Measurements from ENCODE around the gene DROSHA.

Gene DROSHA

DNA sequence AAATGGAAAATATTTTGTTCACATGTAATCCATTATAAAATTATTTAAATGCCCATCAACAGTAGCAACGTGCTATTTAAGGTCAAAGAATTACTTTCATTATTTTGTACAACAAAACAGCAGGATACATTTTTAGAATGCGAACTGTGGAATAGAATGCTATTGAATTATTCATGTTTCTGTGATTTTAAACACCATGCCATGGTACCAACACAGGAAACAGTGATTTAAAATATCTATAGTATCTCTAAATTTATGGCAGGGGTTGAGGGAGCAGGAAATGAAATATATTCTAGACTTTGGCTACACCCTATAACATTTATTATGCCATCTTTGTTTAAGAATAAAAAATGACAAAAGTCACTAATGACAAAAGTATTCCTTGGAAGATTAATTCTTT is 62.4 kb downstream of the DROSHA start:
- DNase-seq: no peak

DNA sequence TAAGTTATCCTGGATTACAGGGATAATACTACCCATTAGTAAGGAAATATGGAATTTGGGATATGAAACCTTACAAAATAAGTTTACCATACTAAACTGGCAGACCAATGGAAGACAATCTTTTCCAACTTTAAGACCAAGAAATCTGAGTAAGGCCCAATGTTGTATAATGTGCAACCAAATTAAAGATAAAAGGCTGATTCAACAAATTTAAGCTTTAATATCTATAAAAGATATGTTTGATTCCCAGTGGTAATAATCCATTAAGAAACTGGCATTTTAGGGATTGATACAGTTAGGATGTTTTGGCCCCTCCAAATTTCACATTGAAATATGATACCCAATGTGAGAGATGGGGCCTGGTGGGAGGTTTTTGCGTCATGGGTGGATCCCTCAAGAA is 66.6 kb downstream of the DROSHA start:
- DNase-seq: no peak

DNA sequence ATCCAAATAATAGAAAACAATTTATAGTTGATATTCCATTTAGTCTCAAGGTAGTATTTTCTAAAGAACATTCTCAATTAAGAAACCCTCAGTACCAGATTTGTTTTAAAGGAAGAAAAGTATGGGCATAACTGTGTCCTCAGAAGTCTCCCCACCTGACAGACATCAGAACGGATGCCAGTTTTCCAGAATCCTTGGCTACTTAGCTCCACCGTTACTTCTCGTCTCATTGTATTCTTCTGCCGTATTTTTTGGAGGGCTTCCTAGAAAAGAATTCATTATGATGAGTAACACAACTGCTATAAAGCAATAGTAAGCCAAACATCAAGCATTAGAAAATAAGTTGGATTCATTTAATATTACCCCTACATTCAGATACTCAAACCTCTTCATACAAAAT is 67.8 kb downstream of the DROSHA start:
- DNase-seq: no peak

DNA sequence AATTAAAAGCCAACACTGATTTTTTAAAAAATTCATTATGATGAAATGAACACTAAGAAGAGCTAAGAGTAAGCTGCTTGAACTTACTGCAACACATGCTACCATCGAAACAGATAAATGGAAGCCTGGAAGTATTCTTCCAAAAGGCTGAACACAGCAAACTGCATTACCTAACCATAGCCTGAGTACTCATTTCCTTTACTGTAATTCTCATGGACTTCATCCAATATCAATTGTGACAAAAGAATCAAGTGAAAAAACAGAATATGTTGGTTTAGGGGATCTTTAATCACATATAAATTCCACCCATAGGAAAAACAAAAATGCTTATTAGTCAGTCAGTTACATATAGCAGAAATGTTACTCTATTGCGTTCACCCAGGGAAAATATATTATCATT is 68.5 kb downstream of the DROSHA start:
- no peak for DNase-seq

DNA sequence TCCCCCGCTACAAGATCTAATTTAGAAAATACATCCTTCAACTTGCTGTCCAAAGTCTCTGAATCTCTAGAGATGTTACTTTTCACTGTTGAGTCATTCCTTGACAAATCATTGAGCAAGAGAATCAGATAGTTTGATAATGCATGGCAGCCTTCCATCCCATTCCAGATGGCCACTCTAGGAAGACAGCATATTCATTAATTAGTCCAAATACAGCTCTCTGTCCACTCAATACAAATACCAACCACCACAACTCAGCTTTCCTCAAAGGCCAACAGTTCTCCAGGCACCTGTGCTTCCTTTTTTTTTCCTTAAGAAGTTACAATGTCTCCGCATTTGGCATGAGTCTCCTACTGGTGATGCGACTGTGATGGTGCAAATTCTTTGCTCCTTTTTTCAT is 72.3 kb downstream of the DROSHA start:
- DNase-seq: no peak

DNA sequence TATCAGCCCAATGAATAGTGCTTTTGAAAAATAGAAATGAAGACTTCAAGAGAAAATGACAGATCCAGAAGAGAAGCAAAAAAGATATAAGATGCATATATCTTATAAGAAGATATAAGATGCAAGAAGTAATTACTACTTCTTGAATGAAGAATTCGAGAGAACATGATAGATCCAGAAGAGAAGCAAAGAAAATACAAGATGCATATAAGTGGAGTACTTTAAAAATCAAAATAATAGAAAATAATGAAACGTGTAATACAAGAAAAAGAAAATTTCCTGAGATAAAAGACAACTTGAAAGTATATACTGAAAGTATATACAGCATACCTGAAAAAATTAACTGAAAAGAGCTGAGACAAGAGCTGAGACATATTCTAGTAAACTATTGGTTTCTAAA is 76.7 kb downstream of the DROSHA start:
- DNase-seq: no peak

DNA sequence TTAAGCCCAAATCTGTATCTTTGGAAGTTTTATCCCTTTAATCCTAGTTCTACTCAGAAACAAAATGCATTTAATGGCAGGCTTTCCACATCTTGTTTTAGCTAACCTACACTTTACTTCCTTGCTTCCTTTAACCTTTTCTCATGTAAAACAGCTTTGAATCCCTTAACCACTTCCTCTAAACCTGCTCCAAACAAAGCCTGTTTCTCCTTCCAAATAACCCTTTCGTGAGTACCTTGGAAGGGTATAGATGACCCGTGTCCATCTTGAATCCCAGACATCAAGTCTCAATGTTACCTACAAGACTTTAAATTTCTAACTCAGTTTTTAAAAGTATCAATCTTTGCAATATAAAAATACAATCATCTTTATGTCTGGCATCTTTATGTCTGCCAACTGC is 78.4 kb downstream of the DROSHA start:
- no peak for DNase-seq

DNA sequence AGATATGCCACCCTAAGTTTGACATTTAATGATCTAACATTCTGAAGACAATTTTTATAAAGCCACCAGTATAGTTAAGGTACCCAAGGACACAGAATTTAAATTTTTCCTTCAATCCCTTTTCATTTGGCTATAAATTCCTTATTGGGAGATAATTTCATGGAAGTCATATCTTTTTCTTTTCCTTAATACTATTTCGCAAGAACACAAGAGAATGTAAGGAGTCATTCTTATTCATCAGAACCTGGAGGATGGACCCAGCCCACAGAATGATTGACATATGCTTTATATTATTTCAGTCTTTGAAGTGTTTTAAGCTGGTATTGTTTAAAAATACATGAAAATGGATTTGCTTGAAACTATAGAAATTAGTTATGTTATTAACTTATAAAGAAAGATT is 79.6 kb downstream of the DROSHA start:
- no peak for DNase-seq

DNA sequence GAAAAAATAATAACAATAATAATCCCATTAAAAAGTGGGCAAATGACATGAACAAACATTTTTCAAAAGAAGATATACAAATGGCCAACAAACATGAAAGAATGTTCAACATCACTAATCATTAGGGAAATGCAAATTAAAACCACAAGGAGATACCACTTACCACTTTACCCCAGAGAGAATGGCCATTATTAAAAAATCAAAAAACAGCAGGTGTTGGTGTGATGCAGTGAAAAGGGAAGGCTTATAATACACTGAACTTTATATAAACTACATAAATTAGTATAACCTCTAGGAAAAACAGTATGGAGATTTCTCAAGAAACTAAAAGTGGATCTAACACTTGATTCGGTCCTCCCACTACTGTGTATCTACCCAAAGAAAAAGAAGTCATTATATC is 81.9 kb downstream of the DROSHA start:
- DNase-seq: no peak

DNA sequence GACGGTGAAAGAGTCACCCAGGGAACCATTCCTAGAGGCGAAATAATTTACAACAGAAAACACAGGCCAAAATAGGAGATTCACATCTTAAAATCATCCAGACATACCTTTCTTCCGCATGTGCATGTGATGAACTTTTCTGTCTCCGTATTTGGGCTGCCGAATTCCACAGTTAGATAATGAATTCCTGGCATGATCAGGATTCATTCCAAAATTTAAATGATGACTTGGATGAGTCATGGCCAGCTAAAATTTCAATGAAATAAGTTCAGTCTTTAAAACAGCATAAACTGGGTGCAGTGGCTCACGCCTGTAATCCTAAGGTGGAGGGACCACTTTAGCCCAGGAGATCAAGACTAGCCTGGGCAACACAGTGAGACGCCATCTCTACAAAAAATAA is 82.7 kb downstream of the DROSHA start:
- DNase-seq: no peak

DNA sequence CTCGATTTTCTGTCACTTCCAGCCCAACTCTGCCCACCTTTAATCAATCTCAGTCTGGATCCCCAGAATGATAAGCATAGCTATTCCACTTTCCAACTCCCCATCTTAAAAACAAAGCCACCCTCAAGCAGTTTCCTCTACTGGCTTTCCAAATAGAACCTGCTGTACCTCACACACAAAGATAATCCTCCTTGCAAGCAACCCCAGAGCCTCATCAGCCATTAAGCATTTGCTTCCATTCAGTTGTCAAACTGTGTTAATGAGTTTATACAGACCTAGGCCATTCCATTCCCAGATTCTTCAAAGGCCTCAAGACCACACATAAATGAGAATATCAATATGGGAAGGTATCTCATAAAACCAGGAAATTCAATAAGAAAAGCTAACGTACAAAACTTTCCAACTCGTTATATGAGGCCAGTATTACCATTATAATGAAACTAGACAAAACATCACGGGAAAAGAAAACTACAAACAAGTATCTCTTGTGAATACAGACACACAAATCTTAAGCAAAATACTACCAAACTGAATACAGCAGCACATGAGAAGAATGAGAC is 86.8 kb downstream of the DROSHA start:
- DNase-seq: no peak

DNA sequence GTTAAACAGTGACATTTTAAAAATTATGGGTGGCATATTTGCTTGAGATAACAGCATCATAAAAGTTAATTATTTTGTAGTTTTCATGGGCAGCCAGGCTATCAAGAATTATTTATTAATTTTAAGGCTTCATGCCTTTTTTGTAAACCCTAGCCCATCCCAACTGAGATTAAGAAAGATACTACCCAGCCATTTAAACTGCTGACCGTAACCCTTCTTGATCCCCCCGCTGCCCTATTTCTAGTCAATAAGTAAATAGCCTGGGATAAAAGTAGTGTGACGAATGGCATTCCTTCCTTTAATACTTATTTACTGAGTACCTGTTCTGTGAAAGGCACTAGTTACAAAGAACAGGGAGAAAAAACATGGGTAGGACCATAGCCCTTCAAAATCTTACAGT is 88.3 kb downstream of the DROSHA start:
- DNase-seq: no peak

DNA sequence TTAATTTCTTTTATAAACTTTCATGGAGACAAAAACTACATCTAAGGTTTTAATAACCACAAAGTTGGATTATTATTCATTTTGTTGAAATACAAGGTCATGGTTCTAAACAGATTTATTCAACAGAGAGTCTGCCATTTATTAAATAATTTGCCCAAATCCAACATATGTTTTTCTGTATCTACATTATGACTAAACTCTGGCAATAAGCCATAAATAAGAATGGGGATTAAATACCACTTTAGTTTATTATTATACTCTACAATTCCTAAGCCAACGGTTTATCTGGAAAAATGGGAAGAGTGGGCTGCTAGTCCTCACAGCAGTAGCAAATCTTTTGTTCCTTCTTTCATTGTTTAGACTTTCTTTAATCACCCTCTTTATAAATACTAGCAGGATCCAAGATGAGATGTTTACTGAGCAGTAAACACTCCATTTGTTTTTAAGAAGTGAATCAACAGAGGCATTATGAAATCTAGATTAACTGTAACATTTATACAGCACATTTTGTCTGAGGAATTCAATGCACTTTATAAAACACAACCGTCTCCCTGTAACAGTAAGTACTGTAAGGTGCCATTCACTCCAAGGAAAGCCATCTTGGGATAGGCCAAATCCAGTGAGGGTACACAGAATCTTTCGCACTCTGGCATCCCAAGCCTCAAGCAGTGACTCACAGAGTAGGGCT is 89.7 kb downstream of the DROSHA start:
- no peak for DNase-seq

DNA sequence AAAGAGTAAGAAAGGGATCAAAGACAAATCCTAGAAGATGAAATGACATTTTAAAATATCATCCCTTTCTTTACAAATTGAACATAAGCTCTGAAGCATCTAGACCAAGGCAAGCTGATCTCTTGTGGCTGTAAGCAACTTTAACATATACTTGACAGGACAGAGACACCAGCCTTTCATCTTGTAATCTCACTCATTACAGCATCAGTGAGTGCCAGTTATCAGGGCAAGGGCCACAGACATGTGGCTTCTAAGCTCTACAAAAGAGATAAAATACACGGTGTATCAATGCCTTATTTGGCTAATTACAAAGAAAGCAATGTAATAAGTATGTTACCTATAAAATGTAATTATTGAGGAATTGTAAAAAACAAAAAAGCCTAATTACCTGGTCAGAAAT is 95.0 kb downstream of the DROSHA start:
- no peak for DNase-seq

DNA sequence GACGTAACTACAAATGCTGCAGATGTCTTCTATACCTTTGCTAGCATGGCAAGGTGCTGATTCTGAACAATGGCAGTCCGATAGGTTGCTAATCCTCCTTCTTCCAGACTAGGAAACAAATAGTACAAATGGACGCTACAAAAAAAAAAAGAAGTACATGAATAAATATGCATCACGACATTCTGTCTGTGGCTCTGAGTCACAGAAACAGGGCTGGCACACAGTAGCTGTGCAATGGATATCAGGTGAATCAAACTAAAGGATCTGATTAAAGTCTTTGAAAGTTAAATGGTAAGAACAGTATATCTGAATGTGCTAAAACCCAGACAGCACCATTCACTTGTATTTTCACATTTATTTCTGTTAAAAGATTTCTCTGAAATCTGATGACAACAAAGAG is 96.2 kb downstream of the DROSHA start:
- no peak for DNase-seq

DNA sequence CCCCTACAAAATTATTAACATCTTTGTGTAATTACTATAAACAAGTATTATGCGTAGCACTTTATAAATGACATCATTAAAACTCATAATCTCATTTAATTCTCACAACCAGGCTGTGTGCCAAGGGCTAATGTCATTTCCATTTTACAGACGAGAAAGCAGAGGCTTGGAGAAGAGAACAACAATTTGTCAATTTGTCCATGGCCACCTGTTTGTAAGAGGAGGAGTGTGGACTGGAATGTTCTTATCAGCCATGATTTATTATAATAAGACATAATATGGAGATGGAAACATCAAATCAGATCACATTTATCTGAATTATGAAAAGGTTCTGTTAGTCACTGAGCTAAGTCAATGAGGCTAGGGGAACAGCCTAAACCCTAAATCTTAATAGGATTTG is 97.0 kb downstream of the DROSHA start:
- DNase-seq: no peak

DNA sequence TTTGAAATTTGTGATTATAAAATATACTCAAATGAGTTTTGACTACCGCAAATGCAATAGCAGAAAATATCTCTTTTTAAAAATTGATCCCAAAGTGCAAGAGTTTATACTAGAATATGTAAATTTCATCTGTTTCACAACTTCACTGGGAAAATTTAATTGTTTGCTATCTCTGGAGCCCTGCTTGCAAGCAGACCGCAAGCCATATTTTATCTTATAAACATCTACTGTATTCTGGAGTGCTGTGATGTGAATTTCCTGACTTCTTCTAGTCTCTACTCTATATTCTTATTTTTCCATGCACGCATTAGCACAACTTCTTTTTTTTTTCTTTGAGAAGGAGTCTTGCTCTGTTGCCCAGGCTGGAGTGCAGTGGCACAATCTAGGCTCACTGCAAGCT is 98.7 kb downstream of the DROSHA start:
- no peak for DNase-seq

DNA sequence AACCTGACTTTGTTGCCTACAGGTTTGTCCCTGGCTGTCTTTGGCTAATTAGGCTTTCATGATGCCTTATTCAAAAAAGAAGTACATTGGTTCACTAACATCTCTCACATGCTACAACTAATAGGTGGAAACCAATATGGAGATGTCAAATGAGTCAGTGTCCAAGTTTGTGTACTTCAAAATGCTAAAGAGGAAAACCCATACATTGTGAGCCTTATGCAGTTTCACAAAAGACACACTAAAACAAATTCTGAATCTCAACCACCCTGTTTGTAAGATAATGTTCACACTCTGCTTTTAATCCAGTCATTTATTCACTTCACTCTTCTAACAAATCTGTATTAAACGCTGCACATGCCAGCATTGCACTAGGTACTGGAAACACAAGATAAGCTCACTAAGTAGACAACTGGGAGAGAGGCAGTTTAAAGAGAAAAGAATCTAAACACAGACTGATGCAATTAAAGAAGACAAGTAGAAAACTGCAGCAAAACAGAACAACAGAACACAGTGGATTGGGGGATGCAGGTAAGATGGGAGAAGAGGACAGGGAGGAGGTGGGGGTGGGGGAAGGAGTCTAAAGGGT is 104.1 kb downstream of the DROSHA start:
- DNase-seq: no peak

DNA sequence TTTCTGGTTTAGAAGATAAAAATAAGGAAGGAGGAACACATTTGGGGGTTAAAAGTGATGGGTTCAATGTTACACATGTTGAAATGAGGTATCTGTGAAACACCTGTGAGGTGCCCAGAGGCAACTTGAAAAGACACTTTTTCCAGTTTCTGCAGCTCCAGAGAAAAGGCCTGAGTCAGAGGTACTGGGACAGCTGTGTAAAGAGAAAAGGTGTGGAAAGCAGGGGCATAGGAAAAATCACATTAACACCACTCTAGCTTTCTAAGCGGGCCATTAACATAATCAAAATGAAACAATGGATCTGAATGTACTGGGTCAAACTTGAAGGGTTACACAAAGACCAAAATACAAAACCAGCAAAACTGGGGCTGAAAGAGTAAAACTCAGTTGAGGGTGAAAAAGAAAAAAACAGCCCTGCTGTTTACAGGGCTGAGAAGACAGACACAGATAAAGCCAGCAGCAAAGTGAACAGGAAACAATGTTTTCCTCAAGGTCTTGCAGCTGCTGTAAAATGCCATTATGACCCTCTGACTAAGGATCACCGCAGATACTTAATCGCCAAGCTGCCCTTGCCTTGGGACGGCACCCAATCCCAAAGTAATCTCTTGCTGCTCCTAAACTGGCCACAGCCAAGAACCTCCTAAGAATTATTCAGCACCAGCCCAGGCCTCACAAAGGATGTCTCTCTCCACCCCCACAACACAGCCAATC is 104.7 kb downstream of the DROSHA start:
- no peak for DNase-seq

DNA sequence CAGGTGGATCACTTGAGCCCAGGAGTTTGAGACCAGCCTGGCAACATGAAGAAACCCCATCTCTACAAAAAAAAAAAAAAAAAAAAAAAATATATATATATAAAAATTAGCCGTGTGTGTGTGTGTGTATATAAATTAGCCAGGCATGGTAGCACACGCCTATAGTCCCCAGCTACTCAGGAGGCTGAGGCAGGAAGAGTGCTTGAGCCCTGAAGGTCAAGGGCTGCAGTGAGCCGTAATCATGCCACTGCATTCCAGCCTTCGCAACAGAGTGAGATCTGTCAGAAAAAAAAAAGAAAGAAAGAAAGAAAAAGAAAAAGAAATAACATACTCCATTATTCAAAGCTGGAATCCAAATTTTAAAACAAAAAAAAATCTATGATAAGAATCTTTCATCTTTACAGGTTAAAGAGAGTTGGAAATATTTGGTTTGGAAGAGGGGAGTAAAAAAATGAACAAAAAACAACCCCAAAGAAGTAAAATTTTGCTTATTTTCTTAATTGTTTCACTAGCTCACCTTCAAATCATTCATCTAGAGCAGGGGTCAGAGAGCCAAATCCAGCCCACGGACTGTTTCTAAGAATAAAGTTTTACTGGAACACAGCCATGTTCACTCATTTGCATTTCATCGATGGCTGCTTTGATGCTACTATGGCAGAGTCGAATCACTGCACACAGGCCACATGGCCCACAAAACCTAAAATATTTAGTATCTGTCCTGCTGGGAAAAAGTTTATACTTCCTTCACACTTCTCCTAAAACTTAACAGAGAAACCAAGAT is 109.9 kb downstream of the DROSHA start:
- DNase-seq: no peak

DNA sequence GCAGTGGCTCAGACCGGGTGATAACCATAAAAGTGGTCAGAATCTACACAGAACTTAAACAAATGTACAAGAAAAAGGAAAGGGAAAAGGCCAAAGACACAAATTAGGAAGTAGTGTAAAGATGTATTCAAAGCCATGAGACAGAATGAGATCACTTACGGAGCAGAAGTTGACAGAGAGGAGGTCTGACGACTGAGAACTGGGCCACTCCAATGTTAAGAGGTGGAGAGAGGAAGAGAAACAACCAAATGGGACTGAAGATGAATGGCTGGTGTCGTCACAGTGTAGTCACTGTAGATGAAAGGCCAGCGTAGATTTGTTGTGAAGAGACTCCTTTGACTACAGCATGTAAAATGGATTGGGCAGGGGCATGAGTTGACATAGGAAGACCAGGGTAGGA is 114.4 kb downstream of the DROSHA start:
- DNase-seq: no peak

DNA sequence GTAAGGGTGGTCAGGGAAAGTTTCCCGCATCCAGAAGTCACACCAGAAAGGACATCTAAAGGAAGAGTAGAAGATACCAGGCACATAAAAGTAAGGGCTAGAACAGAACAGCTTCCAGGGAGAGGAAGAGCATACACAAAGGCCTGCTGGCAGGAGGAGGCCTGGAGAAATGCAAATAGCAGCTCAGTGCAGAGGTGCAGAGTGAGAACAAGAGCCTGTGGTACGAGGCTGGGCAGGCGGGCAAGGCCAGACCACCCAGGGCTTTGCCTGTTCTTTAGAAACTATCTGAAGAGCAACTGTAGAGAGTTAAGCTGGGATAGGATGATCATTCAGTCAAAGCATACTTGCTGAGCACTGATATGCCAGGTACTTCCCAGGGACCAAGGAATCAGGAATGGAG is 115.3 kb downstream of the DROSHA start:
- DNase-seq: no peak

DNA sequence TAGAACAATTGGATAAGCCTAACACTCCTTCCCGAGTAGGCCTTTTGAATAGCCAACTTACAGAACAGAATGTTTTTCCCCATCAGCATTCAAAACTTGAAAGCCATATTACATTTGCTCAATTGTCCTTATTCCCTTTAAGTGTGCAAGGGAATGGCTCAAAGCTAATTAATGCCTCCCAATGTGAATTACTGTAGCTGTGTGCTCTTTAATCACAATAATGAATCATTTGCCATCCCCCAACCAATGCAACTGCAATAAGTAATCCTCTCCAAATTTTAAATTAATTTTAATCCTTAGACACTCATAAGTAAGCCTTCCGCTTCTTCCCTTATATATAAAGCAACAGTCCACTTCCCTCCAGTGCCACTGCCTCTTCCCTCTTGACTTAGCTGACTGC is 115.9 kb downstream of the DROSHA start:
- DNase-seq: no peak

All from CD4-positive, alpha-beta T cell treated with Interleukin-17A for 1 hour (primary cell).